ENCODE measurements around the gene BTG2. TPM values are rescaled to one million over a fixed set of nuclear protein-coding genes. Genes with fewer than 3 reads are reported as not detected.
"Not testable (repeated sequence)": the region's sequence is repeated elsewhere in the genome, so short reads cannot be mapped to it uniquely, and the experiment has no call there.

BTG2 gene
- total RNA-seq, 4 donors from 2014 or later, result 160 to 319 (median 193) TPM

- TF ChIP-seq EP300 (IDR thresholded peaks at IDR 0.05) (no peak), POLR2AphosphoS5 (IDR thresholded peaks at IDR 0.05) (no peak), POLR2A (IDR thresholded peaks at IDR 0.05) (no peak), CTCF (IDR thresholded peaks at IDR 0.05) (no peak)
- no peak for DNase-seq (ENCODE audit: low spot score in 2 of 2)
- Histone ChIP-seq H3K4me1 (peaks cover 37% of the 10 kb centered on the region), H3K4me3 (no peak overlapping the region), H3K27me3 (no peaks in the 10 kb centered on the region), H3K36me3 (no peaks in the 10 kb centered on the region), H3K9me3 (no peaks in the 10 kb centered on the region), H3K27ac (no peak overlapping the region)
- WGBS, result 86% methylated on average over 4 of the region's 4 CpGs
Observed at GRCh38 chr1:203299169-203299568, 6.2 kb upstream of the BTG2 start.

- H3K4me1 ChIP-seq, result peaks cover 44% of the 10 kb centered on the region
- not testable (repeated sequence) for H3K27me3 ChIP-seq; H3K27ac ChIP-seq; H3K4me3 ChIP-seq; H3K9me3 ChIP-seq; DNase-seq (ENCODE audit: low spot score in 2 of 2); H3K36me3 ChIP-seq
- 97% methylated on average over 8 of the region's 8 CpGs for WGBS
Observed at GRCh38 chr1:203299719-203300429, 5.4 kb upstream of the BTG2 start.

GRCh38 chr1:203300441-203301330 is 4.6 kb upstream of the BTG2 start:
- no peaks in the 10 kb centered on the region for H3K9me3 ChIP-seq
- H3K36me3 ChIP-seq, result no peaks in the 10 kb centered on the region
- no peak for DNase-seq (ENCODE audit: low spot score in 2 of 2)
- no peaks in the 10 kb centered on the region for H3K27me3 ChIP-seq
- no peak overlapping the region for H3K4me3 ChIP-seq
- peak overlapping the region; percentile 70 for H3K27ac ChIP-seq
- WGBS, result 52% methylated on average over 11 of the region's 11 CpGs
- H3K4me1 ChIP-seq, result peaks cover 46% of the 10 kb centered on the region
- TF ChIP-seq EP300 (IDR thresholded peaks at IDR 0.05) (no peak), POLR2A (IDR thresholded peaks at IDR 0.05) (no peak), CTCF (IDR thresholded peaks at IDR 0.05) (no peak), POLR2AphosphoS5 (IDR thresholded peaks at IDR 0.05) (no peak)

GRCh38 chr1:203301331-203301668 is 4.0 kb upstream of the BTG2 start:
- H3K36me3 ChIP-seq, result no peaks in the 10 kb centered on the region
- H3K27ac ChIP-seq, result peak overlapping the region; percentile 70
- no peak overlapping the region for H3K4me3 ChIP-seq
- TF ChIP-seq POLR2AphosphoS5 (IDR thresholded peaks at IDR 0.05) (no peak), CTCF (IDR thresholded peaks at IDR 0.05) (no peak), POLR2A (IDR thresholded peaks at IDR 0.05) (no peak), EP300 (IDR thresholded peaks at IDR 0.05) (no peak)
- H3K4me1 ChIP-seq, result peaks cover 46% of the 10 kb centered on the region
- no peak for DNase-seq (ENCODE audit: low spot score in 2 of 2)
- H3K9me3 ChIP-seq, result no peaks in the 10 kb centered on the region
- H3K27me3 ChIP-seq, result no peaks in the 10 kb centered on the region

GRCh38 chr1:203302456-203302855 is 2.9 kb upstream of the BTG2 start:
- Histone ChIP-seq H3K27me3 (no peaks in the 10 kb centered on the region), H3K4me1 (peaks cover 55% of the 10 kb centered on the region), H3K9me3 (no peaks in the 10 kb centered on the region), H3K36me3 (peaks cover 7% of the 10 kb centered on the region), H3K27ac (no peak overlapping the region), H3K4me3 (no peak overlapping the region)
- DNase-seq (ENCODE audit: low spot score in 2 of 2), result no peak
- no peak for TF ChIP-seq POLR2A (IDR thresholded peaks at IDR 0.05)
- no peak for TF ChIP-seq POLR2AphosphoS5 (IDR thresholded peaks at IDR 0.05)
- TF ChIP-seq EP300 (IDR thresholded peaks at IDR 0.05), result no peak
- no peak for TF ChIP-seq CTCF (IDR thresholded peaks at IDR 0.05)
- WGBS, result 81% methylated on average over 7 of the region's 7 CpGs
